Raji (cell line): ENCODE measurements around the gene DKKL1.
A peak's percentile ranks its signal among the peaks of the same experiment; 100 is the strongest.

Experiments
- POLR2A ChIP-seq: IDR thresholded peaks from 2 replicates; pipeline ENCODE4 v1.6.1; 2011; ENCODE audit warnings: low read depth, low read length, control low read depth; ENCODE audit not compliant: insufficient read depth

The DKKL1 gene

DNA sequence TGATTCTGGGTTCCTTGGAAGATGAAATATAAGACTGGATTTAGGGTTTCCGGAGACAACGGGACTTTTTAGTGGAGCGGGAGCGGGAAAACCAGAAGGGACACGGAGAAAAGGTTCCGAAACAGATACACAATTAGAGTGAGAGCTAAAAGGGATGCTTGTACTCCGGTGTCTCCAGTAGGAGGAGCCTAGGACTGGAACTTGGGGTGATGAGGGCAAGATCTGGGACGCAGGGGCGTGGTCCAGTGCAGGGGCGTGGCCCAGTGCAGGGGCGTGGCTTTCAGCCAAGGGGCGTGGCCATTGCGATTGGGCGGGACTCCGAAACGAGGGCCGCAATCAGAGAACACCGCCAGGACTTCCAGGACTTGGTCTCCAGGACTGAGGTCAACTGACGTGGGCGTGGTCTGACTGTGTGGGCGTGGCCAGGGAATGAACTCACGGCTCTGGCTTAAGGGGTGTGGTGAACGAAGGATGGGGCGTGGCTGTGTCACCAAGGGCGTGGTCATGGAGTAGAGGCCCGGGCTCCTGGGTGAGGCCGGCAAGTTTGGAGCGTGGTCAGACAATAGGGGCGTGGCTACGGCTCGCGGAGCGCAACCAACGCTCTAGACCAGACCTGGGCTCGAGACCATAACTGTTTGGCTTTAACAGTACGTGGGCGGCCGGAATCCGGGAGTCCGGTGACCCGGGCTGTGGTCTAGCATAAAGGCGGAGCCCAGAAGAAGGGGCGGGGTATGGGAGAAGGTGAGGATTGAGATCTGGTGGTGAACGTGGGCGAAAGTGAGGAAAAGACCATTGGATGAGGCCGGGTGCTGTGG is at the start of gene DKKL1:
Gene DKKL1 (plus strand): TSS at position 610 of the 815 bp plus-strand sequence. CDS start 122 bp downstream, at position 732.
- no peak for TF ChIP-seq POLR2A

GRCh38 chr19:49315111-49315510 is 48.6 kb upstream of the DKKL1 start:
- TF ChIP-seq POLR2A = no peak

DNA sequence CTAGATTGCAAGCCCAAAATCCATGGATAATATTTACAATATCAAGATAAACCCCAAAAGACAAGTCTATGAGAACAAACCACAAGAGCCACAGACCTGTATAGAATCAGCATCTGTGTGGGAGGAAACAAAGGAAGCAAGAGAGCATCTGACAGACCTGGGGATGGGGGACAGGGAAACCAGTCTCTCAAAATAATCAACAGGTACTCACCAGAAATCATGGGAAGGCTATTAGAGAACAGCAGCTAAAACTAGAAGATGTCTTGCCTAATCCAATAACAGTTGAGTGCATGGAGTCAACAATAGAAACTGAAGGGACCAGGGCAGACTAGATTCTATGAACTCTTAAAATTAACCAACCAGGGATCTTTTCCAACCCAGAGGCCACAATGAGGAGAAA is 47.4 kb upstream of the DKKL1 start:
- TF ChIP-seq POLR2A = no peak

DNA sequence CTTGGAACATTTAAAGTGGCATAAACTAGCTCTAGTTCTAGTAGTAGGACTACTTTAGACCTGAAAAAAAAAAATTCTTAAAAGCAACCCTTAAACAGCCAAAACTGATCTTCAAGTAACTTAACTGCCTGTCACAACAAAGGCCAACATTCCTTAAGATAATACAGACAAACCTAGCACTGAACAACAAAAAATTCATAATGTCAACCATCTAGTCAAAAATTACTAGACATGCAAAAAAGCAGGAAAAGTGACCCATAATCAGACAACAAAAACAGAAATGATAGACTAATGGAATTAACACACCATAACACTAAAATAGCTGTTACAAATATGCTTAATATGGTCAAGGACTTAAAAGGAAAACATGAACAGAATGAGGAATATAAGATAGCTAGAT is 45.4 kb upstream of the DKKL1 start:
- TF ChIP-seq POLR2A = no peak

GRCh38 chr19:49324801-49325576 is 38.7 kb upstream of the DKKL1 start, which contains the start of gene SLC6A16:
TSS of gene SLC6A16 (minus strand) at chr19:49325191. CDS start at chr19:49311347, 13,844 bp downstream.
- TF ChIP-seq POLR2A = no peak

DNA sequence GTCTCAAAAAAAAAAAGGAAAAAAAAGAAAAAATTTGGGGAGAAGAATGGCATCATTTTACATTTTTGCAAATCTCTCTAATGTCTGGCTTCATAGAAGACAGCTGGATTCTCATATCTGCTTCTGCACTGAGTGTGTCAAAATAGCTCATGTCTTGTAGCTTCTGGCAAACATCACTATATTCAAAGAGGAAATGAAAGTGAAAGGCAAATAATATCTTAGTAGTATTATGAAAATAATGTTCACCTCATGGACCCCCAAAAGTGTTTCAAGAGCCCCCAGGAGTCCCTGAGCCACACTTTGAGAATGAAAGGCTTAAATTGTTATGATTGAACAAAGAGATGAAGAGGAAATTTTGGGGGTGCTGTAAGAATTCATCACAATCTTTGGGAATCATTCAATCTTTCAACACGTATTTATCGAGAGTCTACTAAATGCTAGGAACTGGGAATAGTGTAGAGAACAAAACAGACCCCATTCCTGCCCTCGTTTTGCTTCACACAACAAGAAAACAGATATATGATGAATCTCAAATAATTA is 37.4 kb upstream of the DKKL1 start:
- TF ChIP-seq POLR2A = peak; percentile 43; the same call in 1 of the 2 replicates

- peak; percentile 31; the same call in 1 of the 2 replicates for TF ChIP-seq POLR2A
These were observed 35.7 kb upstream of the DKKL1 start for GRCh38 chr19:49327878-49328544.

DNA sequence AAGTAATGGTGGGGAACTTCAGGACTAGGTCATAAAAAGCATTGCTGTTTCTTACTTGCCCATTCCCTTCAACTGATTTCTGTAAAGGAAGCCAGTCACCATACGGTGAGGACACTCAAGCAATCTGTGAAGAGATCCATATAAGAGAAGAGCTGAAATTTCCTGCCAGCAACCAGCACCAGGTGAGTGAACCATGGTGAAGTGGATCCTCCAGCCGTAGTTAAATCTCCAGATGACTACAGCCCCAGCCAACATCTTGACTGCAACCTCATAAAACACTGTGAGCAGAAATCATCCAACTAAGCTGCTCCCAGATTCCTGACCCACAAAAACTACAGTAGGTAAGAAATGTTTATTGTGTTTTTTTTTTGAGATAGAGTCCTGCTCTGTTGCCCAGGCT is 34.9 kb upstream of the DKKL1 start:
- TF ChIP-seq POLR2A = no peak

DNA sequence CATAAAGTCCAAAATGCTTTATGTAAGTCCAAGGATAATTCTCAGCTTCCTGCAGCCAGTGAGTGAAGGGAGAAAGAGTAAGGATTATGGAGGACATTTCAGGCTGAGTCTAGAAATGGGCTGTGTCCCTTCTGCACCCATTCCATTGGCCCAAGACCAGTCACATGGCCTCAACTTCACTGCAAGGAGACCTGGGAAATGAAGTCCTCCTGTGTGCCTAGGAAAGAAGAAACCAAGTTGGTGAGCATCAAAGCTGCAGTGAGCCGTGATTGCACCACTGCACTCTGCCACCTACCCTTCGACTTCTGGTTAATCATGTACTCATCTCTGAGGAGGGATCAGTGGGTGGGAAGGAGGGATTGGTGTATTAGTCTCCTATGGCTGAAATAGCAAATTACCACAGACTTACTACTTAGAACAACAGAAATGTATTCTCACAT is 32.0 kb upstream of the DKKL1 start:
- TF ChIP-seq POLR2A = peak; percentile 59

- TF ChIP-seq POLR2A = no peak
These were observed 30.3 kb upstream of the DKKL1 start for GRCh38 chr19:49333418-49333805.

DNA sequence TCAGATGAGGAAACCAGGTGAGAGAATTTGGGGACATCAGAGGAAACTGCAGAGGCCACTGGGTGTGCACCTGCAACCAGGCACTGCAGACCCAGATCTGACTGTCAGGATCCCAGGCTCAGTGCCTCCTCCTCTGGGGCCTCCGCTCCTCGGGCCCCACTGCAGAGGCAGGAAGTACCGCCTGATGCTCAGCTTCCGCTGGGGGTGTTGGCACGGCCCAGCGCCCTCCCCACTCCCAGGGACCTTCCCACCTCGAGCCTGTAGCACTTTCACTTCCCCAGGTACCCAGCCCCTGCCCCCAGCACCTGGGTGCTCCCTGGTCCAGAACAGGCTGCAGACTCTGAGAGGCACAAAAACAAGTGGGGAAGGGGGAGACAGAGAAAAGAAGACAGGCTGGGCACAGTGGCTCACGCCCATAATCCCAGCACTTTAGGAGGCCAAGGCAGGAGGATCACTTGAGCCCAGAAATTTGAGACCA is 29.8 kb upstream of the DKKL1 start:
- peak; percentile 92 for TF ChIP-seq POLR2A

GRCh38 chr19:49335071-49335783 is 28.4 kb upstream of the DKKL1 start, which contains the start of gene CD37:
TSS of gene CD37 (plus strand) at chr19:49335406. CDS start at chr19:49335541, 135 bp downstream.
- TF ChIP-seq POLR2A = peak; percentile 91

- TF ChIP-seq POLR2A = no peak
These were observed 27.7 kb upstream of the DKKL1 start for GRCh38 chr19:49335784-49336481.
